PC-3 (cell line): ENCODE results near the gene EXOSC3. TPM values are rescaled to one million over a fixed set of nuclear protein-coding genes. Genes with fewer than 3 reads are reported as not detected.
A peak's percentile ranks its signal among the peaks of the same experiment; 100 is the strongest.

Experiments
- ATAC-seq: fragments of 200-7000 bp; cut with Tn5 transposase; 2 replicates; pipeline ENCODE4 v1.9.1; 2020; ENCODE audit warnings: mild to moderate bottlenecking, moderate library complexity
- BruUV-seq: library from RNA; stranded (reverse); fragments of 400-500 nt; replicated peaks from 2 replicates; lab custom pipeline; 2021; lab: Mats Ljungman, UMichigan
- CTCF ChIA-PET: fragments of 300-600 bp; sonication (Branson Sonifier 250); formaldehyde crosslinking; loops from one replicate; lab custom pipeline; 2022; ENCODE audit warnings: antibody characterized with exemption; lab: Charles Lee
- POLR2A ChIA-PET: fragments of 300-600 bp; sonication (Branson Sonifier 250); formaldehyde crosslinking; loops from one replicate; lab custom pipeline; 2022; ENCODE audit warnings: antibody characterized with exemption; ENCODE audit not compliant: unreplicated experiment; lab: Charles Lee
- DNase-seq: peaks from one replicate; pipeline ENCODE4 v3.0.0-alpha.2; 2015
- H2AFZ ChIP-seq: fragments of 300-600 bp; sonication (generic); 2 replicates; pipeline ENCODE4 v1.6.0; 2016; ENCODE audit warnings: antibody characterized with exemption, low read length
- H3F3A ChIP-seq: fragments of 300-600 bp; sonication (generic); one replicate; pipeline ENCODE4 v1.6.0; 2017; ENCODE audit warnings: antibody characterized with exemption, low read length, control low read depth, mild to moderate bottlenecking; ENCODE audit not compliant: unreplicated experiment
- H3K27ac ChIP-seq: fragments of 300-600 bp; sonication (generic); 2 replicates; pipeline ENCODE4 v1.5.1; 2016; ENCODE audit warnings: mild to moderate bottlenecking, low read length
- H3K27me3 ChIP-seq: fragments of 300-600 bp; sonication (generic); 2 replicates; pipeline ENCODE4 v1.6.1; 2016; ENCODE audit warnings: low read length, mixed read lengths
- H3K36me3 ChIP-seq: fragments of 300-600 bp; sonication (generic); 2 replicates; pipeline ENCODE4 v1.6.1; 2016; ENCODE audit warnings: low read depth, mixed run types, low read length, mixed read lengths
- H3K4me1 ChIP-seq: fragments of 300-600 bp; sonication (generic); 2 replicates; pipeline ENCODE4 v1.5.1; 2016; ENCODE audit warnings: low read length; ENCODE audit not compliant: insufficient read depth
- H3K4me2 ChIP-seq: fragments of 300-600 bp; sonication (generic); 2 replicates; pipeline ENCODE4 v1.6.0; 2016; ENCODE audit warnings: low read length
- H3K4me3 ChIP-seq: fragments of 300-600 bp; sonication (generic); 2 replicates; pipeline ENCODE4 v1.5.1; 2016; ENCODE audit warnings: mild to moderate bottlenecking, low read length, mixed read lengths
- H3K79me2 ChIP-seq: fragments of 300-600 bp; sonication (generic); 2 replicates; pipeline ENCODE4 v1.6.1; 2017; ENCODE audit warnings: low read length, mixed read lengths
- H3K9ac ChIP-seq: fragments of 300-600 bp; sonication (generic); 2 replicates; pipeline ENCODE4 v1.6.0; 2016; ENCODE audit warnings: mild to moderate bottlenecking, low read length
- H3K9me2 ChIP-seq: fragments of 300-600 bp; sonication (generic); replicated peaks from 2 replicates; pipeline ENCODE4 v1.6.1; 2016; ENCODE audit warnings: mixed run types, low read length, mixed read lengths
- H3K9me3 ChIP-seq: fragments of 300-600 bp; sonication (generic); 2 replicates; pipeline ENCODE4 v1.6.1; 2016; ENCODE audit warnings: low read length, mixed read lengths
- H4K20me1 ChIP-seq: fragments of 300-600 bp; sonication (generic); 2 replicates; pipeline ENCODE4 v1.6.1; 2016; ENCODE audit warnings: low read length, mixed read lengths
- CTCF ChIP-seq: fragments of 300-600 bp; sonication (generic); conservative IDR thresholded peaks from 2 replicates; pipeline ENCODE4 v1.5.1; 2017; ENCODE audit warnings: antibody characterized with exemption, low read depth, mild to moderate bottlenecking, low read length
- EZH2 ChIP-seq: fragments of 300-600 bp; sonication (generic); IDR thresholded peaks from one replicate; pipeline ENCODE4 v1.6.1; 2017; ENCODE audit warnings: antibody characterized with exemption, mild to moderate bottlenecking, low read length; ENCODE audit not compliant: unreplicated experiment
- EZH2phosphoT487 ChIP-seq: fragments of 300-600 bp; sonication (generic); IDR thresholded peaks from 2 replicates; pipeline ENCODE4 v1.6.1; 2018; ENCODE audit warnings: mild to moderate bottlenecking, antibody characterized with exemption, low read length, borderline replicate concordance
- intact Hi-C: fragments of 100-400 bp; cut with micrococcal nuclease; formaldehyde crosslinking; loops from 2 replicates; pipeline ENCODE4 v1.9.0; 2023
- total RNA-seq: library from RNA; depleted of rRNA; stranded (reverse); fragments of >200 nt; gene quantifications from 2 replicates; pipeline ENCODE4 v1.2.3, GENCODE V29; 2014

The EXOSC3 gene
- total RNA-seq, 1 experiment from 2014 or later = 98.3 TPM

GRCh38 chr9:37761511-37761910, 23.4 kb downstream of the EXOSC3 start:
- CTCF ChIA-PET = no interaction called here
- Histone ChIP-seq H3K4me2 (no peak overlapping the region), H3K9ac (no peak overlapping the region), H3K4me1 (0 out of 2 replicates have a peak, but pooled peaks cover 5% of the 10 kb centered on the region), H3K27me3 (no peaks in the 10 kb centered on the region), H3K79me2 (no peaks in the 10 kb centered on the region), H3K9me2 (no peaks in the 10 kb centered on the region), H3K27ac (no peak overlapping the region), H3F3A (no peaks in the 10 kb centered on the region), H3K9me3 (no peaks in the 10 kb centered on the region), H4K20me1 (no peaks in the 10 kb centered on the region), H3K36me3 (no peaks in the 10 kb centered on the region), H3K4me3 (no peak overlapping the region), H2AFZ (no peak overlapping the region)
- POLR2A ChIA-PET = no interaction called here
- no peak for ATAC-seq
- TF ChIP-seq EZH2phosphoT487 (no peak), CTCF (no peak), EZH2 (no peak)
- no peak for DNase-seq
- intact Hi-C loops = no loop called here
- no TSS peak for BruUV-seq

- H3K4me1 ChIP-seq = 0 out of 2 replicates have a peak, but pooled peaks cover 5% of the 10 kb centered on the region
- no peaks in the 10 kb centered on the region for H3K9me2 ChIP-seq
- ATAC-seq (no peak), DNase-seq (peak; percentile 16)
- intact Hi-C loops = no loop called here
- BruUV-seq = no TSS peak
- H4K20me1 ChIP-seq = no peaks in the 10 kb centered on the region
- H3K9me3 ChIP-seq = no peaks in the 10 kb centered on the region
- ChIA-PET POLR2A (no interaction called here), CTCF (no interaction called here)
- H3K79me2 ChIP-seq = no peaks in the 10 kb centered on the region
- H3F3A ChIP-seq = no peaks in the 10 kb centered on the region
- H2AFZ ChIP-seq = no peak overlapping the region
- H3K9ac ChIP-seq = no peak overlapping the region
- H3K4me2 ChIP-seq = no peak overlapping the region
- no peak overlapping the region for H3K4me3 ChIP-seq
- no peaks in the 10 kb centered on the region for H3K36me3 ChIP-seq
- TF ChIP-seq EZH2phosphoT487 (no peak), EZH2 (no peak), CTCF (no peak)
- H3K27me3 ChIP-seq = no peaks in the 10 kb centered on the region
- no peak overlapping the region for H3K27ac ChIP-seq
Observed at GRCh38 chr9:37760416-37761161, 24.3 kb downstream of the EXOSC3 start.

- H2AFZ ChIP-seq = no peak overlapping the region
- H3F3A ChIP-seq = no peaks in the 10 kb centered on the region
- BruUV-seq = no TSS peak
- no peak overlapping the region for H3K4me2 ChIP-seq
- H3K36me3 ChIP-seq = no peaks in the 10 kb centered on the region
- H3K9me3 ChIP-seq = no peaks in the 10 kb centered on the region
- no peak overlapping the region for H3K4me3 ChIP-seq
- no peak overlapping the region for H3K9ac ChIP-seq
- H3K9me2 ChIP-seq = no peaks in the 10 kb centered on the region
- no peaks in the 10 kb centered on the region for H3K27me3 ChIP-seq
- no peak overlapping the region for H3K27ac ChIP-seq
- no peaks in the 10 kb centered on the region for H4K20me1 ChIP-seq
- intact Hi-C loops = no loop called here
- no peak for DNase-seq
- ATAC-seq = no peak
- no peak for TF ChIP-seq EZH2phosphoT487
- no peak for TF ChIP-seq CTCF
- no peak for TF ChIP-seq EZH2
- ChIA-PET CTCF (no interaction called here), POLR2A (no interaction called here)
- 0 out of 2 replicates have a peak, but pooled peaks cover 11% of the 10 kb centered on the region for H3K4me1 ChIP-seq
- H3K79me2 ChIP-seq = 0 out of 2 replicates have a peak, but pooled peaks cover 4% of the 10 kb centered on the region
Observed at GRCh38 chr9:37758747-37759146, 26.1 kb downstream of the EXOSC3 start.
